Caco-2 (cell line): Measurements from ENCODE around the gene VILL. TPM values are rescaled to one million over a fixed set of nuclear protein-coding genes. Genes with fewer than 3 reads are reported as not detected.
A peak's percentile ranks its signal among the peaks of the same experiment; 100 is the strongest.

Experiments
- BruUV-seq: library from RNA; stranded (reverse); fragments of 400-500 nt; replicated peaks from 2 replicates; lab custom pipeline; 2021; lab: Mats Ljungman, UMichigan
- CTCF ChIA-PET: fragments of 300-600 bp; sonication (Branson Sonifier 250); formaldehyde crosslinking; loops from one replicate; lab custom pipeline; 2022; ENCODE audit warnings: antibody characterized with exemption; lab: Charles Lee
- POLR2A ChIA-PET: fragments of 300-600 bp; sonication (Branson Sonifier 250); formaldehyde crosslinking; loops from one replicate; lab custom pipeline; 2022; ENCODE audit warnings: antibody characterized with exemption; lab: Charles Lee
- DNase-seq, 2 experiments: peaks; one replicate each; pipeline versions ENCODE4 v3.0.0 to v3.0.0-alpha.2; 2020 to 2022
- H3K27me3 ChIP-seq: replicated peaks from 2 replicates; pipeline ENCODE4 v1.6.0; 2011; ENCODE audit warnings: low read length; ENCODE audit not compliant: control insufficient read depth, insufficient read depth
- H3K36me3 ChIP-seq: 2 replicates; pipeline ENCODE4 v1.5.1; 2011; ENCODE audit warnings: low read length; ENCODE audit not compliant: control insufficient read depth, insufficient read depth
- H3K4me1 ChIP-seq: fragments of 250-450 bp; sonication (Bioruptor Pico); 2 replicates; pipeline ENCODE4 v1.5.1; 2020; ENCODE audit warnings: mild to moderate bottlenecking
- H3K4me3 ChIP-seq: 2 replicates; pipeline ENCODE4 v1.5.1; 2011; ENCODE audit warnings: low read depth, mild to moderate bottlenecking, control low read depth, low read length
- H3K9me3 ChIP-seq: fragments of 250-450 bp; sonication (Bioruptor Pico); 2 replicates; pipeline ENCODE4 v1.5.1; 2020; ENCODE audit warnings: mild to moderate bottlenecking, moderate library complexity
- H3K27ac Mint-ChIP-seq: one replicate; pipeline ENCODE4 v1.8.0; 2022; ENCODE audit warnings: mixed read lengths; ENCODE audit not compliant: unreplicated experiment
- H3K27me3 Mint-ChIP-seq: one replicate; pipeline ENCODE4 v1.8.0; 2022; ENCODE audit warnings: mixed read lengths; ENCODE audit not compliant: insufficient read depth, unreplicated experiment
- H3K36me3 Mint-ChIP-seq: one replicate; pipeline ENCODE4 v1.8.0; 2022; ENCODE audit warnings: mild to moderate bottlenecking, mixed read lengths; ENCODE audit not compliant: insufficient read depth, unreplicated experiment
- H3K4me1 Mint-ChIP-seq: one replicate; pipeline ENCODE4 v1.8.0; 2022; ENCODE audit warnings: low read depth, mixed read lengths; ENCODE audit not compliant: unreplicated experiment
- H3K4me3 Mint-ChIP-seq: one replicate; pipeline ENCODE4 v1.8.0; 2022; ENCODE audit warnings: mild to moderate bottlenecking, moderate library complexity, mixed read lengths; ENCODE audit not compliant: unreplicated experiment
- H3K9me3 Mint-ChIP-seq: one replicate; pipeline ENCODE4 v1.8.0; 2022; ENCODE audit warnings: mixed read lengths; ENCODE audit not compliant: unreplicated experiment
- intact Hi-C: fragments of 100-400 bp; cut with micrococcal nuclease; formaldehyde crosslinking; loops from one replicate; pipeline ENCODE4 v1.10.0; 2022; ENCODE audit not compliant: unreplicated experiment
- total RNA-seq: library from RNA; stranded (reverse); gene quantifications from 2 replicates; pipeline ENCODE4 v1.2.3, GENCODE V29; 2022
- TF ChIP-seq, protein P1 (sequence below), 2 experiments: fragments of 200-600 bp in 1 of 2; IDR thresholded peaks; 1 replicate in 1 of 2; 2 replicates in 1 of 2; pipeline versions ENCODE4 v1.5.1 to v1.8.0; 2011 to 2022; ENCODE audit warnings: antibody characterized with exemption in 1 of 2, control low read depth in 1 of 2, inconsistent platforms in 1 of 2, low read depth in 1 of 2, low read length in 1 of 2, mild to moderate bottlenecking in 1 of 2, moderate library complexity in 1 of 2; ENCODE audit not compliant: insufficient read depth in 1 of 2, severe bottlenecking in 1 of 2, unreplicated experiment in 1 of 2

VILL gene
- total RNA-seq, 1 experiment from 2014 or later = 11.7 TPM

DNA sequence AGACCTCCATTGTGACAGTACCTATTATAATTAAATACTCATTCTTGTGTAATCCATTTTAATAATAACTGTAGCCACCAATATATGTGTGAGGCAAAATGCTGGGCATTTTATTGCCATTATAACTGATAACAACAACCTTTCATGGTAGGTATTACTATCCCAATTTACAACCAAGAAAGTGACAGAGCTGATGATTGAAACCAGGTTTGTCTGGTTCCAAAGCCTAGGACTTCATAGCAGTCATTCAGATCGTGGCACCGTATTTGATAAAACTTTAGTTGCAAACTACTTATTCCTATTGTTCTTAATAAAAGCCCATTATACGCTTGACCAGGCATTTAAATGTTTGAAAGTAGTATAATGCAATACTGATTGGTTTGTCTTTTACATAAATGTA lies 26.4 kb upstream of the VILL start:
- Mint-ChIP-seq H3K27me3 (no peaks in the 10 kb centered on the region), H3K4me1 (peaks cover 39% of the 10 kb centered on the region), H3K27ac (peak overlapping the region; percentile 74), H3K4me3 (peak overlapping the region; percentile 61), H3K9me3 (no peaks in the 10 kb centered on the region), H3K36me3 (peaks cover 19% of the 10 kb centered on the region)
- ChIA-PET CTCF (interaction anchor here (0.6 to 6.6 kb wide), 10 partner anchors 10 to 109 kb away, joined by 3 to 64 read pairs (median 4); no protein-coding TSS in a partner anchor), POLR2A (interaction anchor here (0.5 to 1.3 kb wide), 6 partner anchors 18 to 383 kb away, joined by 3 to 5 read pairs (median 3); no protein-coding TSS in a partner anchor)
- no peak for DNase-seq
- H3K27me3 ChIP-seq = no peaks in the 10 kb centered on the region
- peaks cover 41% of the 10 kb centered on the region for H3K4me1 ChIP-seq
- no peaks in the 10 kb centered on the region for H3K9me3 ChIP-seq
- intact Hi-C loops = loop anchor here (1.0 kb wide), 2 partner anchors 18 to 28 kb away; no protein-coding TSS in a partner anchor
- BruUV-seq = TSS peak; percentile 81
- H3K4me3 ChIP-seq = no peak overlapping the region
- H3K36me3 ChIP-seq = 0 out of 2 replicates have a peak, but pooled peaks cover 1% of the 10 kb centered on the region
- TF ChIP-seq, protein P1, sequence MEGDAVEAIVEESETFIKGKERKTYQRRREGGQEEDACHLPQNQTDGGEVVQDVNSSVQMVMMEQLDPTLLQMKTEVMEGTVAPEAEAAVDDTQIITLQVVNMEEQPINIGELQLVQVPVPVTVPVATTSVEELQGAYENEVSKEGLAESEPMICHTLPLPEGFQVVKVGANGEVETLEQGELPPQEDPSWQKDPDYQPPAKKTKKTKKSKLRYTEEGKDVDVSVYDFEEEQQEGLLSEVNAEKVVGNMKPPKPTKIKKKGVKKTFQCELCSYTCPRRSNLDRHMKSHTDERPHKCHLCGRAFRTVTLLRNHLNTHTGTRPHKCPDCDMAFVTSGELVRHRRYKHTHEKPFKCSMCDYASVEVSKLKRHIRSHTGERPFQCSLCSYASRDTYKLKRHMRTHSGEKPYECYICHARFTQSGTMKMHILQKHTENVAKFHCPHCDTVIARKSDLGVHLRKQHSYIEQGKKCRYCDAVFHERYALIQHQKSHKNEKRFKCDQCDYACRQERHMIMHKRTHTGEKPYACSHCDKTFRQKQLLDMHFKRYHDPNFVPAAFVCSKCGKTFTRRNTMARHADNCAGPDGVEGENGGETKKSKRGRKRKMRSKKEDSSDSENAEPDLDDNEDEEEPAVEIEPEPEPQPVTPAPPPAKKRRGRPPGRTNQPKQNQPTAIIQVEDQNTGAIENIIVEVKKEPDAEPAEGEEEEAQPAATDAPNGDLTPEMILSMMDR (IDR thresholded peaks at IDR 0.05; ENCODE audit: insufficient read depth in 1 of 2, low read depth in 1 of 2, low read length in 1 of 2, severe bottlenecking in 1 of 2, unreplicated experiment in 1 of 2) = no peak

DNA sequence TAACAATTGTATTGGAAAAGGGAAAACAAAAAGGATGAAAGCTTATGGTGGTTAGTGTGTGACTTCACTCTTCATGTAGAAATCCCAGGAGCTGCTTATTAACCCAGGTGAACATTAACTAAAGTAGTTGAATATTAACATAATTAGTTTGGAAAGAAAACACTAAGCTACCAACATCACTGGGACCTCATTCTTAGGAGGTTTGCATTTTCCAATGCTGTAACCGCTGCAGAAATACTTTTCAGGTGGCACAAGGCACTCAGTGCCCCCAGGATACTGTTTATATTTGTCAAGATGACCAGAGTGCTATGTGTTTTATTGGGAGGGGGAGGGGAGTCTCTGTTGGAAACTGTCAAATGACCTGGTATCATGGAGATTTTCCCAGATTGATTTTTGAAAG lies 25.9 kb upstream of the VILL start:
- DNase-seq = peak in 1 of 2 experiments; percentile 43
- intact Hi-C loops = loop anchor here (1.0 to 5.0 kb wide), 3 partner anchors 18 to 52 kb away; no protein-coding TSS in a partner anchor
- Mint-ChIP-seq H3K27ac (peak overlapping the region; percentile 74), H3K4me3 (peak overlapping the region; percentile 61), H3K27me3 (no peaks in the 10 kb centered on the region), H3K4me1 (peaks cover 39% of the 10 kb centered on the region), H3K9me3 (no peaks in the 10 kb centered on the region), H3K36me3 (peaks cover 19% of the 10 kb centered on the region)
- no TSS peak for BruUV-seq
- H3K4me1 ChIP-seq = peaks cover 41% of the 10 kb centered on the region
- no peaks in the 10 kb centered on the region for H3K27me3 ChIP-seq
- POLR2A ChIA-PET = interaction anchor here (0.5 to 1.3 kb wide), 7 partner anchors 19 to 383 kb away, joined by 3 to 5 read pairs (median 3); no protein-coding TSS in a partner anchor
- no peaks in the 10 kb centered on the region for H3K9me3 ChIP-seq
- CTCF ChIA-PET = interaction anchor here (0.6 to 6.6 kb wide), 10 partner anchors 10 to 110 kb away, joined by 3 to 64 read pairs (median 4); no protein-coding TSS in a partner anchor
- TF ChIP-seq, protein P1 (IDR thresholded peaks at IDR 0.05; ENCODE audit: insufficient read depth in 1 of 2, low read depth in 1 of 2, low read length in 1 of 2, severe bottlenecking in 1 of 2, unreplicated experiment in 1 of 2) = no peak
- H3K36me3 ChIP-seq = 0 out of 2 replicates have a peak, but pooled peaks cover 1% of the 10 kb centered on the region
- H3K4me3 ChIP-seq = no peak overlapping the region

DNA sequence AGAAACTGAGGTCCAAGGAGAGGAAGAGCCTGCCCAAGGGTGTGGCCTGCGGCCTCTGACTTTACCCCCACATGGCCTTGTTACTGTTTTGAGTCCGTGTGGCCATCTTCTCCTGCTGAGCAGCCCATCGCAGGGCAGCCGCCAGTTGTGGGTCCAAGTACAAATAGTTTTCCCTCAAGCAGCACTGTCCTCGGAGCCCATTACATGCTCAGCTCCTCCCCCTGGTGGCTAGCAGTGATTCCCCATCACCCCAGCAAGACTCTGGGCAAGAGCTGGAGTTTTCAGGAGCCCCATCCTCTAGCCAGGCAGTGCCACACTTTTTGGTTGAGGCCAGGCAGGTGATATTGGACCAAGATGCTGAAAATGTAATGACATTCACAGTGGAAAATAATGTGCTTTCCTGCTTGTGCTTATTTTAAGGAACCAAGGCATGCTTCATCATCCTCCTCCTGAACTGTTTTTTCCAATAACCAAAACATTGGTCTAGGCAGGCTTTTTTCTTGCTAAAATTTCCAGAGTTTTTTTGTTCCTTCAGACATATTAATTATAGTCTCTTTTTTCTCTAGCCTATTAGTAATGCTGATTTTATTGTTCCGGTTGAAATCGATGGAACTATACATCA lies 23.2 kb upstream of the VILL start:
- Mint-ChIP-seq H3K4me3 (no peak overlapping the region), H3K4me1 (peaks cover 33% of the 10 kb centered on the region), H3K27ac (no peak overlapping the region), H3K27me3 (no peaks in the 10 kb centered on the region), H3K9me3 (no peaks in the 10 kb centered on the region), H3K36me3 (peaks cover 23% of the 10 kb centered on the region)
- H3K4me3 ChIP-seq = no peak overlapping the region
- H3K9me3 ChIP-seq = no peaks in the 10 kb centered on the region
- TF ChIP-seq, protein P1 (IDR thresholded peaks at IDR 0.05; ENCODE audit: insufficient read depth in 1 of 2, low read depth in 1 of 2, low read length in 1 of 2, severe bottlenecking in 1 of 2, unreplicated experiment in 1 of 2) = peak; percentile 79 to 93
- H3K27me3 ChIP-seq = no peaks in the 10 kb centered on the region
- POLR2A ChIA-PET = no interaction called here
- H3K36me3 ChIP-seq = peaks cover 1% of the 10 kb centered on the region; the same call in 1 of the 2 replicates
- no TSS peak for BruUV-seq
- CTCF ChIA-PET = interaction anchor here (0.7 to 6.6 kb wide), 10 partner anchors 13 to 116 kb away, joined by 3 to 64 read pairs (median 4); partner anchors contain the start of gene DLEC1
- H3K4me1 ChIP-seq = peaks cover 41% of the 10 kb centered on the region
- intact Hi-C loops = loop anchor here (1.0 to 5.0 kb wide), 2 partner anchors 55 to 112 kb away; no protein-coding TSS in a partner anchor
- peak; percentile 77 to 82 for DNase-seq
